Endothelial cell of umbilical vein (primary cell): ENCODE data around the gene TLCD2.

ENCODE experiments used
- EZH2 ChIP-seq: IDR thresholded peaks from 2 replicates; pipeline ENCODE4 v1.6.1; 2012; ENCODE audit warnings: borderline replicate concordance, low read depth, mild to moderate bottlenecking, moderate library complexity, low read length, inconsistent platforms; ENCODE audit not compliant: severe bottlenecking
- FOS ChIP-seq: IDR thresholded peaks from 2 replicates; pipeline ENCODE4 v1.6.1; 2011; ENCODE audit warnings: mild to moderate bottlenecking, low read length, moderate library complexity, borderline replicate concordance; ENCODE audit not compliant: insufficient read depth
- GATA2 ChIP-seq: IDR thresholded peaks from 2 replicates; pipeline ENCODE4 v1.7.0; 2011; ENCODE audit warnings: low read depth, mild to moderate bottlenecking, moderate library complexity, mixed read lengths, low read length; ENCODE audit not compliant: insufficient read length, insufficient read depth
- JUN ChIP-seq: IDR thresholded peaks from 2 replicates; pipeline ENCODE4 v1.6.1; 2011; ENCODE audit warnings: borderline replicate concordance, low read depth; ENCODE audit not compliant: insufficient read length, insufficient read depth
- MYC ChIP-seq: IDR thresholded peaks from one replicate; pipeline ENCODE4 v1.6.1; 2011; ENCODE audit warnings: mild to moderate bottlenecking, low read depth, low read length
- POLR2A ChIP-seq: IDR thresholded peaks from 2 replicates; pipeline ENCODE4 v1.6.1; 2012; ENCODE audit warnings: low read depth, mild to moderate bottlenecking, control low read depth, low read length
- POLR2AphosphoS5 ChIP-seq: IDR thresholded peaks from 2 replicates; pipeline ENCODE4 v1.6.1; 2012; ENCODE audit warnings: low read depth, mild to moderate bottlenecking, control low read depth, low read length, moderate library complexity; ENCODE audit not compliant: insufficient read depth
- TF ChIP-seq, protein P1 (sequence below), 2 donors: IDR thresholded peaks; 1 replicate in 1 of 2; 2 replicates in 1 of 2; pipeline ENCODE4 v1.5.1; 2011; ENCODE audit warnings: low read length in 2 of 2, mild to moderate bottlenecking in 2 of 2, moderate library complexity in 2 of 2, control low read depth in 1 of 2, inconsistent platforms in 1 of 2, low read depth in 1 of 2; ENCODE audit not compliant: insufficient read depth in 1 of 2; ENCODE audit errors: extremely low read depth in 1 of 2
- TF ChIP-seq, protein P2 (sequence below): IDR thresholded peaks from 2 replicates; pipeline ENCODE4 v1.6.1; 2011; ENCODE audit not compliant: insufficient read depth, insufficient read length

DNA sequence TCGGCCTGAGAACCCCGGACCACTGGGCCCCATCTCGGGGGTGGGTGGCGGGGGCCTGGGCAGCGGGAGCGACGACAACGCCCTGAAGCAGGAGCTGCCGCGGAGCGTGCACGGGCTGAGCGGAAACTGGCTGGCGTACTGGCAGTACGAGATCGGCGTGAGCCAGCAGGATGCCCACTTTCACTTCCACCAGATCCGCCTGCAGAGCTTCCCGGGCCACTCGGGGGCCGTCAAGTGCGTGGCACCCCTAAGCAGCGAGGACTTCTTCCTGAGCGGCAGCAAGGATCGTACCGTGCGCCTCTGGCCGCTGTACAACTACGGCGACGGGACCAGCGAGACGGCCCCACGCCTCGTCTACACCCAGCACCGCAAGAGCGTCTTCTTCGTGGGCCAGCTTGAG lies 23.6 kb upstream of the TLCD2 start:
- TF ChIP-seq, protein P1, sequence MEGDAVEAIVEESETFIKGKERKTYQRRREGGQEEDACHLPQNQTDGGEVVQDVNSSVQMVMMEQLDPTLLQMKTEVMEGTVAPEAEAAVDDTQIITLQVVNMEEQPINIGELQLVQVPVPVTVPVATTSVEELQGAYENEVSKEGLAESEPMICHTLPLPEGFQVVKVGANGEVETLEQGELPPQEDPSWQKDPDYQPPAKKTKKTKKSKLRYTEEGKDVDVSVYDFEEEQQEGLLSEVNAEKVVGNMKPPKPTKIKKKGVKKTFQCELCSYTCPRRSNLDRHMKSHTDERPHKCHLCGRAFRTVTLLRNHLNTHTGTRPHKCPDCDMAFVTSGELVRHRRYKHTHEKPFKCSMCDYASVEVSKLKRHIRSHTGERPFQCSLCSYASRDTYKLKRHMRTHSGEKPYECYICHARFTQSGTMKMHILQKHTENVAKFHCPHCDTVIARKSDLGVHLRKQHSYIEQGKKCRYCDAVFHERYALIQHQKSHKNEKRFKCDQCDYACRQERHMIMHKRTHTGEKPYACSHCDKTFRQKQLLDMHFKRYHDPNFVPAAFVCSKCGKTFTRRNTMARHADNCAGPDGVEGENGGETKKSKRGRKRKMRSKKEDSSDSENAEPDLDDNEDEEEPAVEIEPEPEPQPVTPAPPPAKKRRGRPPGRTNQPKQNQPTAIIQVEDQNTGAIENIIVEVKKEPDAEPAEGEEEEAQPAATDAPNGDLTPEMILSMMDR (IDR thresholded peaks at IDR 0.05; ENCODE audit: extremely low read depth in 1 of 2, insufficient read depth in 1 of 2, low read depth in 1 of 2, low read length in 2 of 2): no peak
- TF ChIP-seq, protein P2, sequence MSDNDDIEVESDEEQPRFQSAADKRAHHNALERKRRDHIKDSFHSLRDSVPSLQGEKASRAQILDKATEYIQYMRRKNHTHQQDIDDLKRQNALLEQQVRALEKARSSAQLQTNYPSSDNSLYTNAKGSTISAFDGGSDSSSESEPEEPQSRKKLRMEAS: no peak
- no peak for TF ChIP-seq EZH2
- no peak for TF ChIP-seq POLR2A
- no peak for TF ChIP-seq MYC
- no peak for TF ChIP-seq POLR2AphosphoS5
- TF ChIP-seq GATA2: no peak
- no peak for TF ChIP-seq JUN
- TF ChIP-seq FOS: no peak
